HG03060 (cell line): ENCODE measurements around the gene CCDC192.

Experiments
- ATAC-seq: cut with Tn5 transposase; IDR thresholded peaks from one replicate; pipeline ENCODE4 v1.9.1; 2021; ENCODE audit warnings: low read depth, moderate number of reproducible peaks; ENCODE audit not compliant: unreplicated experiment

Gene CCDC192

GRCh38 chr5:127871503-127872153 is 168.4 kb downstream of the CCDC192 start:
- ATAC-seq, result no peak

GRCh38 chr5:127872494-127872893 is 169.3 kb downstream of the CCDC192 start:
- no peak for ATAC-seq

- ATAC-seq, result peak; percentile 72
Measured at GRCh38 chr5:127875235-127876021, 172.2 kb downstream of the CCDC192 start.

GRCh38 chr5:127876384-127876783 is 173.2 kb downstream of the CCDC192 start:
- no peak for ATAC-seq

GRCh38 chr5:127878174-127878750 is 175.1 kb downstream of the CCDC192 start:
- no peak for ATAC-seq

- no peak for ATAC-seq
Measured at GRCh38 chr5:127884416-127884815, 181.2 kb downstream of the CCDC192 start.

- no peak for ATAC-seq
Measured at GRCh38 chr5:127885176-127885575, 182.0 kb downstream of the CCDC192 start.

GRCh38 chr5:127886081-127886480 is 182.9 kb downstream of the CCDC192 start:
- ATAC-seq, result no peak

- ATAC-seq, result no peak
Measured at GRCh38 chr5:127887282-127887681, 184.1 kb downstream of the CCDC192 start.

- ATAC-seq, result no peak
Measured at GRCh38 chr5:127891942-127892341, 188.8 kb downstream of the CCDC192 start.

GRCh38 chr5:127892467-127893207 is 189.4 kb downstream of the CCDC192 start:
- ATAC-seq, result no peak

GRCh38 chr5:127893232-127893631 is 190.0 kb downstream of the CCDC192 start:
- no peak for ATAC-seq

GRCh38 chr5:127894461-127894860 is 191.3 kb downstream of the CCDC192 start:
- no peak for ATAC-seq

- ATAC-seq, result no peak
Measured at GRCh38 chr5:127898551-127899213, 195.5 kb downstream of the CCDC192 start.

GRCh38 chr5:127899214-127899610 is 196.0 kb downstream of the CCDC192 start:
- ATAC-seq, result no peak

GRCh38 chr5:127906562-127907204 is 203.5 kb downstream of the CCDC192 start:
- ATAC-seq, result no peak

- ATAC-seq, result no peak
Measured at GRCh38 chr5:127907907-127908306, 204.7 kb downstream of the CCDC192 start.

- peak; percentile 81 for ATAC-seq
Measured at GRCh38 chr5:127909066-127909465, 205.9 kb downstream of the CCDC192 start.

- ATAC-seq, result no peak
Measured at GRCh38 chr5:127909821-127910220, 206.6 kb downstream of the CCDC192 start.
